H1 (cell line): Measurements from ENCODE around the gene SEH1L. TPM values are rescaled to one million over a fixed set of nuclear protein-coding genes. Genes with fewer than 3 reads are reported as not detected.

Experiments used
- CHD2 ChIP-seq: IDR thresholded peaks from 2 replicates; pipeline ENCODE4 v1.6.1; 2012; ENCODE audit warnings: low read length, improper control_type of control experiment
- RBBP5 ChIP-seq: IDR thresholded peaks from 2 replicates; pipeline ENCODE4 v1.7.1; 2012; ENCODE audit warnings: low read depth, mild to moderate bottlenecking, inconsistent platforms, low read length, moderate library complexity, borderline replicate concordance
- SRF ChIP-seq: IDR thresholded peaks from 2 replicates; pipeline ENCODE4 v1.6.1; 2011; ENCODE audit warnings: mild to moderate bottlenecking, low read depth, low read length, moderate library complexity
- SUZ12 ChIP-seq: fragments of 200-600 bp; sonication (generic); IDR thresholded peaks from 2 replicates; pipeline ENCODE4 v1.6.1; 2012; ENCODE audit warnings: mild to moderate bottlenecking, inconsistent platforms, low read length, moderate library complexity, mixed read lengths
- YY1 ChIP-seq: IDR thresholded peaks from 2 replicates; pipeline ENCODE4 v1.6.1; 2011; ENCODE audit warnings: low read depth, mild to moderate bottlenecking, low read length
- polyA plus RNA-seq, 7 experiments: library from polyadenylated mRNA; depleted of rRNA in 3 of 7; stranded (reverse) in 5 of 7; unstranded in 2 of 7; fragments of >200 nt in 5 of 7; fragments of 200-250 nt in 2 of 7; gene quantifications; 1 replicate in 5 of 7; 2 replicates in 1 of 7; 4 replicates in 1 of 7; pipeline versions ENCODE4 v1.2.1 to v1.2.3, GENCODE V29; 2011 to 2013; ENCODE audit warnings: missing spikeins in 2 of 7, mixed read lengths in 2 of 7
- total RNA-seq: library from RNA; stranded (reverse); fragmentation: NEBNext Ultra II Directional; extraction: Animal tissue kit (Norgen Biotek cat#: 25700); gene quantifications from 2 replicates; pipeline ENCODE4 v1.2.1, GENCODE V29; 2021
- TF ChIP-seq, protein P1 (sequence below): fragments of 300-600 bp; sonication (generic); IDR thresholded peaks from 2 replicates; pipeline ENCODE4 v1.7.1; 2012; ENCODE audit warnings: low read length, moderate library complexity, mild to moderate bottlenecking, inconsistent platforms; ENCODE audit not compliant: insufficient replicate concordance

The SEH1L gene
- total and polyA plus RNA-seq, 2 of the 8 experiments (the other 6 are each of a cell fraction or from before 2014, with no cell fraction given) = 41.7 to 96.7 TPM

DNA sequence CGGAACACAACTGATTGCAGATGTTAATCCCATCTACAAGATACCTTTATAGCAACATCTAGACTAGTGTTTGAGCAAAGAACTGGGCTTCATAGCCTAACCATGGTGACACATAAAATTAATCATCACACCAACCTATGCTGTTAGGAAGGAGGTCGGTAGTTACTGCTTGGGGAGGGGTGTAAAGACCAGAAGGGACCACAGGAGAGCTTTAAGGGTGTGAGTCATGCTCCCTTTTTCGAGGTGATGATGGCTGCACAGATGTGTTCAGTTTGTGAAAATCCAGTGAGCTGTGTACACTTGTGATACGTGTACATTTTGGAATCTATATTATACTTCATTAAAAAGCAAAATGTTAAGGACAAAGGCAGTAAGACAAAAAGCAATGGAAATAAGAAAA is 4.6 kb upstream of the SEH1L start (continued):
- TF ChIP-seq, protein P1, sequence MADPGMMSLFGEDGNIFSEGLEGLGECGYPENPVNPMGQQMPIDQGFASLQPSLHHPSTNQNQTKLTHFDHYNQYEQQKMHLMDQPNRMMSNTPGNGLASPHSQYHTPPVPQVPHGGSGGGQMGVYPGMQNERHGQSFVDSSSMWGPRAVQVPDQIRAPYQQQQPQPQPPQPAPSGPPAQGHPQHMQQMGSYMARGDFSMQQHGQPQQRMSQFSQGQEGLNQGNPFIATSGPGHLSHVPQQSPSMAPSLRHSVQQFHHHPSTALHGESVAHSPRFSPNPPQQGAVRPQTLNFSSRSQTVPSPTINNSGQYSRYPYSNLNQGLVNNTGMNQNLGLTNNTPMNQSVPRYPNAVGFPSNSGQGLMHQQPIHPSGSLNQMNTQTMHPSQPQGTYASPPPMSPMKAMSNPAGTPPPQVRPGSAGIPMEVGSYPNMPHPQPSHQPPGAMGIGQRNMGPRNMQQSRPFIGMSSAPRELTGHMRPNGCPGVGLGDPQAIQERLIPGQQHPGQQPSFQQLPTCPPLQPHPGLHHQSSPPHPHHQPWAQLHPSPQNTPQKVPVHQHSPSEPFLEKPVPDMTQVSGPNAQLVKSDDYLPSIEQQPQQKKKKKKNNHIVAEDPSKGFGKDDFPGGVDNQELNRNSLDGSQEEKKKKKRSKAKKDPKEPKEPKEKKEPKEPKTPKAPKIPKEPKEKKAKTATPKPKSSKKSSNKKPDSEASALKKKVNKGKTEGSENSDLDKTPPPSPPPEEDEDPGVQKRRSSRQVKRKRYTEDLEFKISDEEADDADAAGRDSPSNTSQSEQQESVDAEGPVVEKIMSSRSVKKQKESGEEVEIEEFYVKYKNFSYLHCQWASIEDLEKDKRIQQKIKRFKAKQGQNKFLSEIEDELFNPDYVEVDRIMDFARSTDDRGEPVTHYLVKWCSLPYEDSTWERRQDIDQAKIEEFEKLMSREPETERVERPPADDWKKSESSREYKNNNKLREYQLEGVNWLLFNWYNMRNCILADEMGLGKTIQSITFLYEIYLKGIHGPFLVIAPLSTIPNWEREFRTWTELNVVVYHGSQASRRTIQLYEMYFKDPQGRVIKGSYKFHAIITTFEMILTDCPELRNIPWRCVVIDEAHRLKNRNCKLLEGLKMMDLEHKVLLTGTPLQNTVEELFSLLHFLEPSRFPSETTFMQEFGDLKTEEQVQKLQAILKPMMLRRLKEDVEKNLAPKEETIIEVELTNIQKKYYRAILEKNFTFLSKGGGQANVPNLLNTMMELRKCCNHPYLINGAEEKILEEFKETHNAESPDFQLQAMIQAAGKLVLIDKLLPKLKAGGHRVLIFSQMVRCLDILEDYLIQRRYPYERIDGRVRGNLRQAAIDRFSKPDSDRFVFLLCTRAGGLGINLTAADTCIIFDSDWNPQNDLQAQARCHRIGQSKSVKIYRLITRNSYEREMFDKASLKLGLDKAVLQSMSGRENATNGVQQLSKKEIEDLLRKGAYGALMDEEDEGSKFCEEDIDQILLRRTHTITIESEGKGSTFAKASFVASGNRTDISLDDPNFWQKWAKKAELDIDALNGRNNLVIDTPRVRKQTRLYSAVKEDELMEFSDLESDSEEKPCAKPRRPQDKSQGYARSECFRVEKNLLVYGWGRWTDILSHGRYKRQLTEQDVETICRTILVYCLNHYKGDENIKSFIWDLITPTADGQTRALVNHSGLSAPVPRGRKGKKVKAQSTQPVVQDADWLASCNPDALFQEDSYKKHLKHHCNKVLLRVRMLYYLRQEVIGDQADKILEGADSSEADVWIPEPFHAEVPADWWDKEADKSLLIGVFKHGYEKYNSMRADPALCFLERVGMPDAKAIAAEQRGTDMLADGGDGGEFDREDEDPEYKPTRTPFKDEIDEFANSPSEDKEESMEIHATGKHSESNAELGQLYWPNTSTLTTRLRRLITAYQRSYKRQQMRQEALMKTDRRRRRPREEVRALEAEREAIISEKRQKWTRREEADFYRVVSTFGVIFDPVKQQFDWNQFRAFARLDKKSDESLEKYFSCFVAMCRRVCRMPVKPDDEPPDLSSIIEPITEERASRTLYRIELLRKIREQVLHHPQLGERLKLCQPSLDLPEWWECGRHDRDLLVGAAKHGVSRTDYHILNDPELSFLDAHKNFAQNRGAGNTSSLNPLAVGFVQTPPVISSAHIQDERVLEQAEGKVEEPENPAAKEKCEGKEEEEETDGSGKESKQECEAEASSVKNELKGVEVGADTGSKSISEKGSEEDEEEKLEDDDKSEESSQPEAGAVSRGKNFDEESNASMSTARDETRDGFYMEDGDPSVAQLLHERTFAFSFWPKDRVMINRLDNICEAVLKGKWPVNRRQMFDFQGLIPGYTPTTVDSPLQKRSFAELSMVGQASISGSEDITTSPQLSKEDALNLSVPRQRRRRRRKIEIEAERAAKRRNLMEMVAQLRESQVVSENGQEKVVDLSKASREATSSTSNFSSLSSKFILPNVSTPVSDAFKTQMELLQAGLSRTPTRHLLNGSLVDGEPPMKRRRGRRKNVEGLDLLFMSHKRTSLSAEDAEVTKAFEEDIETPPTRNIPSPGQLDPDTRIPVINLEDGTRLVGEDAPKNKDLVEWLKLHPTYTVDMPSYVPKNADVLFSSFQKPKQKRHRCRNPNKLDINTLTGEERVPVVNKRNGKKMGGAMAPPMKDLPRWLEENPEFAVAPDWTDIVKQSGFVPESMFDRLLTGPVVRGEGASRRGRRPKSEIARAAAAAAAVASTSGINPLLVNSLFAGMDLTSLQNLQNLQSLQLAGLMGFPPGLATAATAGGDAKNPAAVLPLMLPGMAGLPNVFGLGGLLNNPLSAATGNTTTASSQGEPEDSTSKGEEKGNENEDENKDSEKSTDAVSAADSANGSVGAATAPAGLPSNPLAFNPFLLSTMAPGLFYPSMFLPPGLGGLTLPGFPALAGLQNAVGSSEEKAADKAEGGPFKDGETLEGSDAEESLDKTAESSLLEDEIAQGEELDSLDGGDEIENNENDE = no peak
- no peak for TF ChIP-seq CHD2
- TF ChIP-seq SUZ12 = no peak
- TF ChIP-seq SRF = no peak
- no peak for TF ChIP-seq RBBP5
- no peak for TF ChIP-seq YY1
- TF ChIP-seq, all 59 proteins: peak for 0
